Smooth muscle cell (in vitro differentiated cells): ENCODE data around the gene TLDC2. TPM values are rescaled to one million over a fixed set of nuclear protein-coding genes. Genes with fewer than 3 reads are reported as not detected.
"Not testable (repeated sequence)": the region's sequence is repeated elsewhere in the genome, so short reads cannot be mapped to it uniquely, and the experiment has no call there.

ENCODE experiments used
- DNase-seq: peaks from one replicate; lab custom pipeline; 2025; ENCODE audit not compliant: unreplicated experiment; lab: John Stamatoyannopoulos, UW
- H2AFZ ChIP-seq: fragments of 200-600 bp; sonication (generic); 2 replicates; pipeline ENCODE4 v1.6.0; 2016; ENCODE audit warnings: antibody characterized with exemption, low read depth, mild to moderate bottlenecking
- H3F3A ChIP-seq: fragments of 200-600 bp; sonication (generic); 2 replicates; pipeline ENCODE4 v1.6.0; 2017; ENCODE audit warnings: antibody characterized with exemption, low read depth
- H3K27ac ChIP-seq: fragments of 200-600 bp; sonication (generic); 2 replicates; pipeline ENCODE4 v1.5.1; 2016; ENCODE audit warnings: low read depth, mild to moderate bottlenecking
- H3K27me3 ChIP-seq: fragments of 200-600 bp; sonication (generic); 2 replicates; pipeline ENCODE4 v1.6.1; 2016; ENCODE audit warnings: low read depth, mild to moderate bottlenecking
- H3K36me3 ChIP-seq: fragments of 200-600 bp; sonication (generic); 2 replicates; pipeline ENCODE4 v1.5.1; 2016; ENCODE audit warnings: low read depth
- H3K4me1 ChIP-seq: fragments of 200-600 bp; sonication (generic); 2 replicates; pipeline ENCODE4 v1.5.1; 2016; ENCODE audit warnings: low read depth
- H3K4me2 ChIP-seq: fragments of 200-600 bp; sonication (generic); 2 replicates; pipeline ENCODE4 v1.6.0; 2016; ENCODE audit warnings: mild to moderate bottlenecking
- H3K4me3 ChIP-seq: fragments of 200-600 bp; sonication (generic); 2 replicates; pipeline ENCODE4 v1.5.1; 2016; ENCODE audit warnings: mild to moderate bottlenecking
- H3K79me2 ChIP-seq: fragments of 200-600 bp; sonication (generic); 2 replicates; pipeline ENCODE4 v1.6.0; 2016; ENCODE audit warnings: low read depth, mild to moderate bottlenecking
- H3K9ac ChIP-seq: fragments of 200-600 bp; sonication (generic); 2 replicates; pipeline ENCODE4 v1.6.0; 2016; ENCODE audit warnings: low read depth
- H3K9me3 ChIP-seq: fragments of 200-600 bp; sonication (generic); replicated peaks from 2 replicates; pipeline ENCODE4 v1.5.1; 2016; ENCODE audit warnings: low read depth
- H4K20me1 ChIP-seq: fragments of 200-600 bp; sonication (generic); 2 replicates; pipeline ENCODE4 v1.6.0; 2016; ENCODE audit warnings: low read depth
- WGBS: methylation state at CpG from one replicate; pipeline ENCODE4 v1.1.7; 2016; ENCODE audit warnings: low lambda C conversion rate; 5-methylcytosine and 5-hydroxymethylcytosine counted together
- polyA plus RNA-seq: library from polyadenylated mRNA; unstranded; fragments of >200 nt; fragmentation: Nextera tagmentation; extraction: Ambion mirVana; gene quantifications from 2 replicates; pipeline ENCODE4 v1.2.1, GENCODE V29; 2016
- total RNA-seq: library from RNA; depleted of rRNA; stranded (reverse); fragments of >200 nt; gene quantifications from 2 replicates; pipeline ENCODE4 v1.2.3, GENCODE V29; 2014
- TF ChIP-seq, protein P1 (sequence below): fragments of 200-600 bp; sonication (generic); IDR thresholded peaks from 2 replicates; pipeline ENCODE4 v1.5.1; 2017; ENCODE audit warnings: borderline replicate concordance, mild to moderate bottlenecking, antibody characterized with exemption; ENCODE audit not compliant: insufficient read depth, poor library complexity, severe bottlenecking

Gene TLDC2
- total and polyA plus RNA-seq, 2 experiments from 2014 or later = not detected

DNA sequence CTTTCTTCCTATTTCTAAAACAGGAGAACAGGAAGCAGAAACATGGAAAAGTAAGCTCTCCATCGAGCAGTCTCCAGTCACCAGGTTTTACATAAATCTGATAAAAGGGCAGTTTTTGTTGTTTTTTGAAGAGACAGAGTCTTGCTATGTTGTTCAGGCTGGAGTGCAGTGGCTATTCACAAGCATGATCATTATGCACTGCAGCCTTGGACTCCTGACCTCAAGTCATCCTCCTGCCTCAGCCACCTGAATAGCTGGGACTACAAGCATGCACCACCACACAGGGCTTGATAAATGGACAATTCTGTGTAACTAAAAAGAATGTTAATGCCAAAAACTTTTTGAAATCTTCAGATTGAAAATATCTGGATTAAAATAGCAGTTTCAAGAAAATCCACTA is 51.8 kb downstream of the TLDC2 start:
- H3K79me2 ChIP-seq = no peaks in the 10 kb centered on the region
- DNase-seq = no peak
- no peak overlapping the region for H3K4me2 ChIP-seq
- H3K9me3 ChIP-seq = no peaks in the 10 kb centered on the region
- H3F3A ChIP-seq = no peaks in the 10 kb centered on the region
- no peaks in the 10 kb centered on the region for H3K36me3 ChIP-seq
- WGBS = 80% methylated on average over 1 of the region's 1 CpG
- no peaks in the 10 kb centered on the region for H3K27me3 ChIP-seq
- H4K20me1 ChIP-seq = no peaks in the 10 kb centered on the region
- TF ChIP-seq, protein P1, sequence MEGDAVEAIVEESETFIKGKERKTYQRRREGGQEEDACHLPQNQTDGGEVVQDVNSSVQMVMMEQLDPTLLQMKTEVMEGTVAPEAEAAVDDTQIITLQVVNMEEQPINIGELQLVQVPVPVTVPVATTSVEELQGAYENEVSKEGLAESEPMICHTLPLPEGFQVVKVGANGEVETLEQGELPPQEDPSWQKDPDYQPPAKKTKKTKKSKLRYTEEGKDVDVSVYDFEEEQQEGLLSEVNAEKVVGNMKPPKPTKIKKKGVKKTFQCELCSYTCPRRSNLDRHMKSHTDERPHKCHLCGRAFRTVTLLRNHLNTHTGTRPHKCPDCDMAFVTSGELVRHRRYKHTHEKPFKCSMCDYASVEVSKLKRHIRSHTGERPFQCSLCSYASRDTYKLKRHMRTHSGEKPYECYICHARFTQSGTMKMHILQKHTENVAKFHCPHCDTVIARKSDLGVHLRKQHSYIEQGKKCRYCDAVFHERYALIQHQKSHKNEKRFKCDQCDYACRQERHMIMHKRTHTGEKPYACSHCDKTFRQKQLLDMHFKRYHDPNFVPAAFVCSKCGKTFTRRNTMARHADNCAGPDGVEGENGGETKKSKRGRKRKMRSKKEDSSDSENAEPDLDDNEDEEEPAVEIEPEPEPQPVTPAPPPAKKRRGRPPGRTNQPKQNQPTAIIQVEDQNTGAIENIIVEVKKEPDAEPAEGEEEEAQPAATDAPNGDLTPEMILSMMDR = no peak
- no peak overlapping the region for H3K27ac ChIP-seq
- H3K4me1 ChIP-seq = no peaks in the 10 kb centered on the region
- no peak overlapping the region for H3K4me3 ChIP-seq
- H2AFZ ChIP-seq = no peak overlapping the region
- H3K9ac ChIP-seq = no peak overlapping the region

DNA sequence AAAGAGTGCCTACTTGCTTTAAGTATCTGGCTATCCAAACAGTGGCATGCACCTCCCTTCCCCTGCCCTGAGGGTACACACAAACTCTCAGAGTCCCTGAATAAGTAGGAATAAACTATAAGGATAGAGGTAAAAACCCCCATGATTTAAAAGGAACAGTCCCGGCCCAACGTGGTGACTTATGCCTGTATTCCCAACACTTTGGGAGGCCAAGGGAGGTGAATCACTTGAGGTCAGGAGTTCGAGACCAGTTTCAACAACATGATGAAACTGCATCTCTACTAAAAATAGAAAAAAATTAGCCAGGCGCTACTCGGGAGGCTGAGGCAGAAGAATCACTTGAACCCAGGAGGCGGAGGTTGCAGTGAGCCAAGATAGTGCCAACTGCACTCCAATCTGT is 53.4 kb downstream of the TLDC2 start:
- no peak overlapping the region for H3K27ac ChIP-seq
- H3F3A ChIP-seq = no peaks in the 10 kb centered on the region
- TF ChIP-seq, protein P1 = no peak
- H3K4me1 ChIP-seq = no peaks in the 10 kb centered on the region
- H2AFZ ChIP-seq = no peak overlapping the region
- H3K27me3 ChIP-seq = no peaks in the 10 kb centered on the region
- no peak overlapping the region for H3K9ac ChIP-seq
- H3K36me3 ChIP-seq = no peaks in the 10 kb centered on the region
- no peaks in the 10 kb centered on the region for H3K9me3 ChIP-seq
- 91% methylated on average over 6 of the region's 6 CpGs for WGBS
- no peak overlapping the region for H3K4me3 ChIP-seq
- H4K20me1 ChIP-seq = no peaks in the 10 kb centered on the region
- no peaks in the 10 kb centered on the region for H3K79me2 ChIP-seq
- H3K4me2 ChIP-seq = no peak overlapping the region
- DNase-seq = no peak

DNA sequence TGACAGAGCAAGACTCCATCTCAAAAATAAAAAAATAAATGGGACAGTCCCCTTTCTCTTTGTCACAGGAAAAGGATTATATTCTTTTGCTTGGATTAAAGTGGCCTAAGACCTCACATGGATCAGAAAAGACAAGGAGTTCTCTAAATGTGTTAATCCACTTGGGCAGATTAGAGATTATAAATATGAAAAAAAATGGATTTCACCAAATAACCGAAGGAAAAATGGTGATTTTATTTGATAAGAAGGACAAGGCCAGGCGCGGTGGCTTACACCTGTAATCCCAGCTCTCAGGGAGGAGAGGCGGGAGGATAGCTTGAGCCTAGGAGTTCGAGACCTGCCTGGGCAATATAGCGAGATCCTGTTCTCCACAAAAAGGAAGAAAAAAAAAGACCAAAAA is 53.8 kb downstream of the TLDC2 start:
- 97% methylated on average over 6 of the region's 6 CpGs for WGBS
- no peak for DNase-seq
- H3K27me3 ChIP-seq = no peaks in the 10 kb centered on the region
- TF ChIP-seq, protein P1 = no peak
- H3K36me3 ChIP-seq = no peaks in the 10 kb centered on the region
- H3K79me2 ChIP-seq = no peaks in the 10 kb centered on the region
- no peaks in the 10 kb centered on the region for H3K4me1 ChIP-seq
- no peak overlapping the region for H2AFZ ChIP-seq
- no peak overlapping the region for H3K4me2 ChIP-seq
- no peak overlapping the region for H3K9ac ChIP-seq
- H3F3A ChIP-seq = no peaks in the 10 kb centered on the region
- H3K27ac ChIP-seq = no peak overlapping the region
- no peaks in the 10 kb centered on the region for H4K20me1 ChIP-seq
- no peaks in the 10 kb centered on the region for H3K9me3 ChIP-seq
- no peak overlapping the region for H3K4me3 ChIP-seq

DNA sequence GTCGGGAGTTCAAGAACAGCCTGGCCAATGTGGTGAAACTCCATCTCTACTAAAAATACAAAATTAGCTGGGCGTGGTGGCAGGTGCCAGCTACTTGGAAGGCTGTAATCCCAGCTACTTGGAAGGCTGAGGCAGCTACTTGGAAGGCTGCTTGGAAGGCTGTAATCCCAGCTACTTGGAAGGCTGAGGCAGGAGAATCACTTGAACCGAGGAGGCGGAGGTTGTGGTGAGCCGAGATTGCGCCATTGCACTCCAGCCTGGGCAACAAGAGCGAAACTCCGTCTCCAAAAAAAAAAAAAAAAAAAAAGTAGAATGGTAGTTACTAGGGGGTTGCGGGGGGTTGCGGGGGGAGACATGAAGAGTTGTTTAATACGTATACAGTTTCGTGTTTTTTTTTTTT is 56.1 kb downstream of the TLDC2 start:
- H3K27ac ChIP-seq, DNase-seq, H3K36me3 ChIP-seq, H3K4me3 ChIP-seq, H3K79me2 ChIP-seq, H3K27me3 ChIP-seq, H3K9me3 ChIP-seq, H3K4me2 ChIP-seq, H3K9ac ChIP-seq, H4K20me1 ChIP-seq, H2AFZ ChIP-seq, H3F3A ChIP-seq, H3K4me1 ChIP-seq: not testable (repeated sequence)
- WGBS = 98% methylated on average over 12 of the region's 12 CpGs
